HL-60 (cell line): ENCODE measurements around the gene ADAMTS12.

Experiments used
- CTCF ChIP-seq: IDR thresholded peaks from one replicate; pipeline ENCODE4 v1.5.1; 2011; ENCODE audit warnings: low read length, control low read depth, inconsistent platforms; ENCODE audit not compliant: insufficient read depth
- GABPA ChIP-seq: IDR thresholded peaks from 2 replicates; pipeline ENCODE4 v1.6.1; 2012; ENCODE audit warnings: low read depth
- POLR2AphosphoS5 ChIP-seq: IDR thresholded peaks from 2 replicates; pipeline ENCODE4 v1.6.1; 2012; ENCODE audit warnings: low read depth
- TF ChIP-seq, protein P1 (sequence below): IDR thresholded peaks from 2 replicates; pipeline ENCODE4 v1.6.1; 2012; ENCODE audit warnings: low read depth; ENCODE audit not compliant: insufficient replicate concordance

- TF ChIP-seq CTCF (peak; percentile 68), POLR2AphosphoS5 (no peak), GABPA (no peak)
- TF ChIP-seq, protein P1, sequence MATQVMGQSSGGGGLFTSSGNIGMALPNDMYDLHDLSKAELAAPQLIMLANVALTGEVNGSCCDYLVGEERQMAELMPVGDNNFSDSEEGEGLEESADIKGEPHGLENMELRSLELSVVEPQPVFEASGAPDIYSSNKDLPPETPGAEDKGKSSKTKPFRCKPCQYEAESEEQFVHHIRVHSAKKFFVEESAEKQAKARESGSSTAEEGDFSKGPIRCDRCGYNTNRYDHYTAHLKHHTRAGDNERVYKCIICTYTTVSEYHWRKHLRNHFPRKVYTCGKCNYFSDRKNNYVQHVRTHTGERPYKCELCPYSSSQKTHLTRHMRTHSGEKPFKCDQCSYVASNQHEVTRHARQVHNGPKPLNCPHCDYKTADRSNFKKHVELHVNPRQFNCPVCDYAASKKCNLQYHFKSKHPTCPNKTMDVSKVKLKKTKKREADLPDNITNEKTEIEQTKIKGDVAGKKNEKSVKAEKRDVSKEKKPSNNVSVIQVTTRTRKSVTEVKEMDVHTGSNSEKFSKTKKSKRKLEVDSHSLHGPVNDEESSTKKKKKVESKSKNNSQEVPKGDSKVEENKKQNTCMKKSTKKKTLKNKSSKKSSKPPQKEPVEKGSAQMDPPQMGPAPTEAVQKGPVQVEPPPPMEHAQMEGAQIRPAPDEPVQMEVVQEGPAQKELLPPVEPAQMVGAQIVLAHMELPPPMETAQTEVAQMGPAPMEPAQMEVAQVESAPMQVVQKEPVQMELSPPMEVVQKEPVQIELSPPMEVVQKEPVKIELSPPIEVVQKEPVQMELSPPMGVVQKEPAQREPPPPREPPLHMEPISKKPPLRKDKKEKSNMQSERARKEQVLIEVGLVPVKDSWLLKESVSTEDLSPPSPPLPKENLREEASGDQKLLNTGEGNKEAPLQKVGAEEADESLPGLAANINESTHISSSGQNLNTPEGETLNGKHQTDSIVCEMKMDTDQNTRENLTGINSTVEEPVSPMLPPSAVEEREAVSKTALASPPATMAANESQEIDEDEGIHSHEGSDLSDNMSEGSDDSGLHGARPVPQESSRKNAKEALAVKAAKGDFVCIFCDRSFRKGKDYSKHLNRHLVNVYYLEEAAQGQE, result no peak
Observed at GRCh38 chr5:33588654-33589372, 303.0 kb downstream of the ADAMTS12 start.
